GM12891 (cell line): ENCODE measurements around the gene PCIF1.

Experiments
- DNase-seq: peaks from one replicate; pipeline ENCODE4 v3.0.0; 2011; ENCODE audit warnings: low spot score; ENCODE audit not compliant: insufficient read length
- FAIRE-seq: peaks from 2 replicates; lab custom pipeline; 2011; peaks lifted over from hg19 to GRCh38; lab: Jason Lieb, UNC
- PAX5 ChIP-seq: IDR thresholded peaks from 2 replicates; pipeline ENCODE4 v1.6.1; 2011; ENCODE audit warnings: low read length, moderate library complexity, mild to moderate bottlenecking; ENCODE audit not compliant: insufficient read depth, severe bottlenecking
- POLR2A ChIP-seq: IDR thresholded peaks from 2 replicates; pipeline ENCODE4 v1.6.1; 2011; ENCODE audit warnings: low read depth, low read length, control low read depth
- POLR2AphosphoS5 ChIP-seq: IDR thresholded peaks from 2 replicates; pipeline ENCODE4 v1.6.1; 2011; ENCODE audit warnings: low read depth, low read length, control low read depth
- POU2F2 ChIP-seq: IDR thresholded peaks from 2 replicates; pipeline ENCODE4 v1.6.1; 2011; ENCODE audit warnings: low read depth, mild to moderate bottlenecking, control low read depth, low read length, moderate library complexity
- SPI1 ChIP-seq: IDR thresholded peaks from 2 replicates; pipeline ENCODE4 v1.6.1; 2011; ENCODE audit warnings: low read depth, low read length, control low read depth
- TAF1 ChIP-seq: IDR thresholded peaks from 2 replicates; pipeline ENCODE4 v1.6.1; 2011; ENCODE audit warnings: low read depth, low read length, control low read depth

Gene PCIF1

GRCh38 chr20:45911486-45912343, 22.8 kb upstream of the PCIF1 start, which contains the start of gene PLTP:
TSS of gene PLTP (minus strand) at chr20:45912155. CDS start at chr20:45911452, 703 bp downstream.
- TF ChIP-seq POLR2A: no peak
- no peak for FAIRE-seq
- no peak for DNase-seq

GRCh38 chr20:45912344-45912682, 22.2 kb upstream of the PCIF1 start:
- FAIRE-seq: no peak
- TF ChIP-seq TAF1: no peak
- TF ChIP-seq PAX5: no peak
- TF ChIP-seq POLR2AphosphoS5: no peak
- TF ChIP-seq SPI1: no peak
- DNase-seq: no peak

GRCh38 chr20:45913116-45913515, 21.4 kb upstream of the PCIF1 start:
- TF ChIP-seq SPI1 (no peak), TAF1 (no peak), POLR2A (no peak)
- FAIRE-seq (no peak), DNase-seq (no peak)

- no peak for DNase-seq
- no peak for FAIRE-seq
- TF ChIP-seq POLR2A (no peak), TAF1 (no peak), SPI1 (no peak)
Measured at GRCh38 chr20:45917790-45918141, 16.7 kb upstream of the PCIF1 start.

GRCh38 chr20:45918182-45918737, 16.2 kb upstream of the PCIF1 start:
- TF ChIP-seq SPI1 (no peak), POLR2A (no peak), PAX5 (no peak), POU2F2 (no peak), POLR2AphosphoS5 (no peak), TAF1 (no peak)
- DNase-seq: no peak
- no peak for FAIRE-seq

GRCh38 chr20:45918779-45919537, 15.5 kb upstream of the PCIF1 start:
- TF ChIP-seq TAF1: no peak
- no peak for TF ChIP-seq POU2F2
- TF ChIP-seq POLR2A: no peak
- no peak for TF ChIP-seq POLR2AphosphoS5
- DNase-seq (no peak), FAIRE-seq (no peak)

- DNase-seq (no peak), FAIRE-seq (no peak)
- TF ChIP-seq SPI1 (no peak), POLR2A (no peak), POU2F2 (no peak), POLR2AphosphoS5 (no peak), PAX5 (no peak), TAF1 (no peak)
Measured at GRCh38 chr20:45919542-45920399, 14.7 kb upstream of the PCIF1 start.

GRCh38 chr20:45920462-45921336, 13.8 kb upstream of the PCIF1 start:
- no peak for DNase-seq
- FAIRE-seq: no peak
- TF ChIP-seq POLR2A (no peak), SPI1 (no peak), POU2F2 (no peak), POLR2AphosphoS5 (no peak), TAF1 (no peak), PAX5 (no peak)

GRCh38 chr20:45921337-45922189, 12.9 kb upstream of the PCIF1 start:
- TF ChIP-seq POLR2AphosphoS5 (no peak), SPI1 (no peak), POU2F2 (no peak), PAX5 (no peak), TAF1 (no peak), POLR2A (no peak)
- FAIRE-seq (no peak), DNase-seq (no peak)
